ENCODE results near the gene MAD1L1. TPM values are rescaled to one million over a fixed set of nuclear protein-coding genes. Genes with fewer than 3 reads are reported as not detected.

The MAD1L1 gene
- total and polyA plus RNA-seq, 2 of the 4 experiments (the other 2 are of a cell fraction), result 29.0 to 40.9 TPM

DNA sequence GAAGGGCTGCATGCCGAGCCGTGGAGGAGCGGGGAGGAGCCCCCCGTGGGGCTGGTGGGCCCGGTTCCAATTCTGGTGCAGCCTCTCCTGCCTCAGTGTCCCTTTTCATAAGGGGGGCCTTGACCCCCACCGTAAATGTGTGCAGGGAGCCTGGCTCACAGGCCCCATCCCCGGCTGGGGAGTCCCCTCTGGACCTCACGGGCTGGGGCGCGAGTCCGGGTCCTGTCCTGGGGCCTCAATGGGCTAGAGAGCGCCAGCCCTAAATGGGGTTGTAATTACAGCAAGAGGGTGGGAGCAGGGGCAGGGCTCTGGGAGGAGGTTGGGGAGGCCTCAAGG lies 359.7 kb downstream of the MAD1L1 start:
- ChIA-PET CTCF (no interaction called here), POLR2A (ENCODE audit: unreplicated experiment) (no interaction called here)
- Histone ChIP-seq H2AK5ac (ENCODE audit: low read depth, low read length) (no peak overlapping the region), H3K9me1 (ENCODE audit: insufficient read depth, low read length) (no peaks in the 10 kb centered on the region; the same call in 1 of the 2 replicates), H3K18ac (ENCODE audit: low read depth, low read length) (no peak overlapping the region), H2AFZ (replicated peaks; ENCODE audit: low read length, poor library complexity) (no peak overlapping the region), H3K4me3 (ENCODE audit: insufficient read depth, low read depth, low read length) (no peak overlapping the region), H3K56ac (ENCODE audit: extremely low read depth, insufficient read depth, low read length) (no peak overlapping the region), H3K36me3 (ENCODE audit: control insufficient read depth, insufficient read depth, low read length) (peaks cover 2% of the 10 kb centered on the region; the same call in 1 of the 2 replicates), H4K5ac (ENCODE audit: low read depth, low read length) (no peak overlapping the region), H2BK20ac (ENCODE audit: low read depth, low read length) (no peak overlapping the region), H3K4ac (ENCODE audit: low read depth, low read length) (no peak overlapping the region), H3K27ac (ENCODE audit: insufficient read depth, low read length) (no peak overlapping the region), H3K9ac (ENCODE audit: low read depth, low read length) (no peak overlapping the region), H3K9me3 (ENCODE audit: control insufficient read depth, insufficient read depth, low read length) (no peaks in the 10 kb centered on the region), H2BK5ac (ENCODE audit: low read depth, low read length, poor library complexity, severe bottlenecking) (no peak overlapping the region), H2BK120ac (ENCODE audit: low read depth, low read length) (no peak overlapping the region), H3K27me3 (ENCODE audit: control insufficient read depth, insufficient read depth, low read length) (no peaks in the 10 kb centered on the region), H4K20me1 (ENCODE audit: insufficient read depth, low read length) (no peaks in the 10 kb centered on the region), H3K4me1 (ENCODE audit: control insufficient read depth, insufficient read depth, low read length) (no peaks in the 10 kb centered on the region), H3K4me2 (ENCODE audit: low read depth, low read length) (no peak overlapping the region), H3K79me1 (ENCODE audit: low read depth in 1 of 2, low read length in 2 of 2) (peaks cover 0 to 12% of the 10 kb centered on the region in 2 experiments; a peak in 1 of 4 replicates), H2AK9ac (replicated peaks; ENCODE audit: low read depth, low read length, poor library complexity) (no peak overlapping the region), H4K8ac (ENCODE audit: low read depth in 2 of 2, low read length in 2 of 2) (no peak overlapping the region), H4K91ac (ENCODE audit: insufficient read depth, low read depth, low read length) (no peak overlapping the region), H3K14ac (replicated peaks; ENCODE audit: low read depth, low read length) (no peak overlapping the region), H2BK15ac (ENCODE audit: low read depth, low read length) (no peak overlapping the region), H3K23ac (ENCODE audit: low read depth, low read length) (no peak overlapping the region)
- in situ Hi-C loops (cut with MboI; ENCODE audit: low sequenced_read_pairs) (no loop called here), dilution Hi-C loops (cut with HindIII; ENCODE audit: low sequenced_read_pairs, unreplicated experiment) (no loop called here), intact Hi-C loops (cut with micrococcal nuclease) (no loop called here)
- DNase-seq, result no peak
- WGBS, 2 experiments (ENCODE audit: extremely low coverage in 2 of 2, insufficient read length in 1 of 2), result 81% methylated on average over 4 of the region's 12 CpGs; no CpG with 5 or more reads in 1 of the 2 experiments
- no TSS peak for BruUV-seq (replicated peaks)
- no peak for ATAC-seq (ENCODE audit: low read depth)
- no peak for TF ChIP-seq SMC3 (IDR thresholded peaks at IDR 0.05; ENCODE audit: low read depth, low read length)
- TF ChIP-seq CEBPB (IDR thresholded peaks at IDR 0.05; ENCODE audit: low read depth, low read length), result no peak
- TF ChIP-seq BHLHE40 (IDR thresholded peaks at IDR 0.05; ENCODE audit: low read depth, low read length), result no peak
- TF ChIP-seq MXI1 (IDR thresholded peaks at IDR 0.05; ENCODE audit: borderline replicate concordance, low read depth, low read length), result no peak
- TF ChIP-seq MAFK (IDR thresholded peaks at IDR 0.05; ENCODE audit: low read depth, low read length), result no peak
- no peak for TF ChIP-seq CHD1 (IDR thresholded peaks at IDR 0.05; ENCODE audit: low read depth, low read length)
- TF ChIP-seq RFX5 (IDR thresholded peaks at IDR 0.05; ENCODE audit: low read depth, low read length), result no peak
- no peak for TF ChIP-seq RAD21 (IDR thresholded peaks at IDR 0.05; ENCODE audit: low read length)
- TF ChIP-seq, protein P1, sequence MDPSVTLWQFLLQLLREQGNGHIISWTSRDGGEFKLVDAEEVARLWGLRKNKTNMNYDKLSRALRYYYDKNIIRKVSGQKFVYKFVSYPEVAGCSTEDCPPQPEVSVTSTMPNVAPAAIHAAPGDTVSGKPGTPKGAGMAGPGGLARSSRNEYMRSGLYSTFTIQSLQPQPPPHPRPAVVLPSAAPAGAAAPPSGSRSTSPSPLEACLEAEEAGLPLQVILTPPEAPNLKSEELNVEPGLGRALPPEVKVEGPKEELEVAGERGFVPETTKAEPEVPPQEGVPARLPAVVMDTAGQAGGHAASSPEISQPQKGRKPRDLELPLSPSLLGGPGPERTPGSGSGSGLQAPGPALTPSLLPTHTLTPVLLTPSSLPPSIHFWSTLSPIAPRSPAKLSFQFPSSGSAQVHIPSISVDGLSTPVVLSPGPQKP (IDR thresholded peaks at IDR 0.05; ENCODE audit: borderline replicate concordance, low read depth, low read length), result no peak
- no peak for TF ChIP-seq RCOR1 (IDR thresholded peaks at IDR 0.05; ENCODE audit: insufficient replicate concordance, low read length)
- TF ChIP-seq, protein P2, sequence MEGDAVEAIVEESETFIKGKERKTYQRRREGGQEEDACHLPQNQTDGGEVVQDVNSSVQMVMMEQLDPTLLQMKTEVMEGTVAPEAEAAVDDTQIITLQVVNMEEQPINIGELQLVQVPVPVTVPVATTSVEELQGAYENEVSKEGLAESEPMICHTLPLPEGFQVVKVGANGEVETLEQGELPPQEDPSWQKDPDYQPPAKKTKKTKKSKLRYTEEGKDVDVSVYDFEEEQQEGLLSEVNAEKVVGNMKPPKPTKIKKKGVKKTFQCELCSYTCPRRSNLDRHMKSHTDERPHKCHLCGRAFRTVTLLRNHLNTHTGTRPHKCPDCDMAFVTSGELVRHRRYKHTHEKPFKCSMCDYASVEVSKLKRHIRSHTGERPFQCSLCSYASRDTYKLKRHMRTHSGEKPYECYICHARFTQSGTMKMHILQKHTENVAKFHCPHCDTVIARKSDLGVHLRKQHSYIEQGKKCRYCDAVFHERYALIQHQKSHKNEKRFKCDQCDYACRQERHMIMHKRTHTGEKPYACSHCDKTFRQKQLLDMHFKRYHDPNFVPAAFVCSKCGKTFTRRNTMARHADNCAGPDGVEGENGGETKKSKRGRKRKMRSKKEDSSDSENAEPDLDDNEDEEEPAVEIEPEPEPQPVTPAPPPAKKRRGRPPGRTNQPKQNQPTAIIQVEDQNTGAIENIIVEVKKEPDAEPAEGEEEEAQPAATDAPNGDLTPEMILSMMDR (conservative IDR thresholded peaks at IDR 0.05; ENCODE audit: low read depth, low read length), result no peak
- TF ChIP-seq NFE2L2 (IDR thresholded peaks at IDR 0.05; ENCODE audit: low read depth, low read length), result no peak
